Smooth muscle cell (in vitro differentiated cells): ENCODE measurements around the gene PHYKPL. TPM values are rescaled to one million over a fixed set of nuclear protein-coding genes. Genes with fewer than 3 reads are reported as not detected.
"Not testable (repeated sequence)": the region's sequence is repeated elsewhere in the genome, so short reads cannot be mapped to it uniquely, and the experiment has no call there.

Source experiments
- DNase-seq: peaks from one replicate; lab custom pipeline; 2025; ENCODE audit not compliant: unreplicated experiment; lab: John Stamatoyannopoulos, UW
- H2AFZ ChIP-seq: fragments of 200-600 bp; sonication (generic); 2 replicates; pipeline ENCODE4 v1.6.0; 2016; ENCODE audit warnings: antibody characterized with exemption, low read depth, mild to moderate bottlenecking
- H3F3A ChIP-seq: fragments of 200-600 bp; sonication (generic); 2 replicates; pipeline ENCODE4 v1.6.0; 2017; ENCODE audit warnings: antibody characterized with exemption, low read depth
- H3K27ac ChIP-seq: fragments of 200-600 bp; sonication (generic); 2 replicates; pipeline ENCODE4 v1.5.1; 2016; ENCODE audit warnings: low read depth, mild to moderate bottlenecking
- H3K27me3 ChIP-seq: fragments of 200-600 bp; sonication (generic); 2 replicates; pipeline ENCODE4 v1.6.1; 2016; ENCODE audit warnings: low read depth, mild to moderate bottlenecking
- H3K36me3 ChIP-seq: fragments of 200-600 bp; sonication (generic); 2 replicates; pipeline ENCODE4 v1.5.1; 2016; ENCODE audit warnings: low read depth
- H3K4me1 ChIP-seq: fragments of 200-600 bp; sonication (generic); 2 replicates; pipeline ENCODE4 v1.5.1; 2016; ENCODE audit warnings: low read depth
- H3K4me2 ChIP-seq: fragments of 200-600 bp; sonication (generic); 2 replicates; pipeline ENCODE4 v1.6.0; 2016; ENCODE audit warnings: mild to moderate bottlenecking
- H3K4me3 ChIP-seq: fragments of 200-600 bp; sonication (generic); 2 replicates; pipeline ENCODE4 v1.5.1; 2016; ENCODE audit warnings: mild to moderate bottlenecking
- H3K79me2 ChIP-seq: fragments of 200-600 bp; sonication (generic); 2 replicates; pipeline ENCODE4 v1.6.0; 2016; ENCODE audit warnings: low read depth, mild to moderate bottlenecking
- H3K9ac ChIP-seq: fragments of 200-600 bp; sonication (generic); 2 replicates; pipeline ENCODE4 v1.6.0; 2016; ENCODE audit warnings: low read depth
- H3K9me3 ChIP-seq: fragments of 200-600 bp; sonication (generic); replicated peaks from 2 replicates; pipeline ENCODE4 v1.5.1; 2016; ENCODE audit warnings: low read depth
- H4K20me1 ChIP-seq: fragments of 200-600 bp; sonication (generic); 2 replicates; pipeline ENCODE4 v1.6.0; 2016; ENCODE audit warnings: low read depth
- WGBS: methylation state at CpG from one replicate; pipeline ENCODE4 v1.1.7; 2016; ENCODE audit warnings: low lambda C conversion rate; 5-methylcytosine and 5-hydroxymethylcytosine counted together
- polyA plus RNA-seq: library from polyadenylated mRNA; unstranded; fragments of >200 nt; fragmentation: Nextera tagmentation; extraction: Ambion mirVana; gene quantifications from 2 replicates; pipeline ENCODE4 v1.2.1, GENCODE V29; 2016
- total RNA-seq: library from RNA; depleted of rRNA; stranded (reverse); fragments of >200 nt; gene quantifications from 2 replicates; pipeline ENCODE4 v1.2.3, GENCODE V29; 2014
- TF ChIP-seq, protein P1 (sequence below): fragments of 200-600 bp; sonication (generic); IDR thresholded peaks from 2 replicates; pipeline ENCODE4 v1.5.1; 2017; ENCODE audit warnings: borderline replicate concordance, mild to moderate bottlenecking, antibody characterized with exemption; ENCODE audit not compliant: insufficient read depth, poor library complexity, severe bottlenecking

The PHYKPL gene
- total and polyA plus RNA-seq, 2 experiments from 2014 or later = 15.7 to 27.8 TPM

DNA sequence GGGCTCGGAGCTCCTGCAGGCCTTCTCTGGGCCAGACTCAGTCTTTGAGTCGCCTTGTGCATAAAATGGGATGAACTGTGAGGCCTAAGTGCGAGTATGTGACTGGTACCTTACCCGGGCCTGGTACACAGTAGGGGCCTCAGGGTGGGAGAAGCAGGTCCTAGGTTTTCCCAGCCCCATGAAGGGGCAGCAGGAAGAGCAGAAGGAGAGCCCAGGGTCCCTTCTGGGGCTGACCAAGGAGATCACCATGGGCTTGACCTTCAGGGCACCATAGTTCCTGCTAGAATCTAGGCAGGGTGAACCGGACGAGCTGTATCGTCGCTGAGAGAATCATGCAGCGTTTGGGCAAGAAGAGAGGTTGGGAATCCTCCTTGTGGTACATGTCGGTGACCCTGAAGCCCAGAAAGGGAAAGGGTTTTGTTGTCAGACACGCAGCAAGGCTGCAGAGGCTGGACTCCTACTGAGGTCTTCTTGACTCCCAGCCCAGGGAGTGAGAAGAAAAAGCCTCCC lies 373 bp upstream of the PHYKPL start:
- Histone ChIP-seq H4K20me1 (peaks cover 4% of the 10 kb centered on the region), H3K4me1 (peaks cover 9% of the 10 kb centered on the region), H2AFZ (peak overlapping the region; percentile 92), H3K27me3 (no peaks in the 10 kb centered on the region), H3K4me3 (peak overlapping the region; percentile 73), H3K9ac (peak overlapping the region; percentile 81), H3K79me2 (peaks cover 26% of the 10 kb centered on the region), H3K4me2 (peak overlapping the region; percentile 97), H3K9me3 (no peaks in the 10 kb centered on the region), H3F3A (peaks cover 4% of the 10 kb centered on the region), H3K36me3 (no peaks in the 10 kb centered on the region), H3K27ac (peak overlapping the region; percentile 66)
- TF ChIP-seq, protein P1, sequence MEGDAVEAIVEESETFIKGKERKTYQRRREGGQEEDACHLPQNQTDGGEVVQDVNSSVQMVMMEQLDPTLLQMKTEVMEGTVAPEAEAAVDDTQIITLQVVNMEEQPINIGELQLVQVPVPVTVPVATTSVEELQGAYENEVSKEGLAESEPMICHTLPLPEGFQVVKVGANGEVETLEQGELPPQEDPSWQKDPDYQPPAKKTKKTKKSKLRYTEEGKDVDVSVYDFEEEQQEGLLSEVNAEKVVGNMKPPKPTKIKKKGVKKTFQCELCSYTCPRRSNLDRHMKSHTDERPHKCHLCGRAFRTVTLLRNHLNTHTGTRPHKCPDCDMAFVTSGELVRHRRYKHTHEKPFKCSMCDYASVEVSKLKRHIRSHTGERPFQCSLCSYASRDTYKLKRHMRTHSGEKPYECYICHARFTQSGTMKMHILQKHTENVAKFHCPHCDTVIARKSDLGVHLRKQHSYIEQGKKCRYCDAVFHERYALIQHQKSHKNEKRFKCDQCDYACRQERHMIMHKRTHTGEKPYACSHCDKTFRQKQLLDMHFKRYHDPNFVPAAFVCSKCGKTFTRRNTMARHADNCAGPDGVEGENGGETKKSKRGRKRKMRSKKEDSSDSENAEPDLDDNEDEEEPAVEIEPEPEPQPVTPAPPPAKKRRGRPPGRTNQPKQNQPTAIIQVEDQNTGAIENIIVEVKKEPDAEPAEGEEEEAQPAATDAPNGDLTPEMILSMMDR = no peak
- no peak for DNase-seq
- 68% methylated on average over 11 of the region's 11 CpGs for WGBS

DNA sequence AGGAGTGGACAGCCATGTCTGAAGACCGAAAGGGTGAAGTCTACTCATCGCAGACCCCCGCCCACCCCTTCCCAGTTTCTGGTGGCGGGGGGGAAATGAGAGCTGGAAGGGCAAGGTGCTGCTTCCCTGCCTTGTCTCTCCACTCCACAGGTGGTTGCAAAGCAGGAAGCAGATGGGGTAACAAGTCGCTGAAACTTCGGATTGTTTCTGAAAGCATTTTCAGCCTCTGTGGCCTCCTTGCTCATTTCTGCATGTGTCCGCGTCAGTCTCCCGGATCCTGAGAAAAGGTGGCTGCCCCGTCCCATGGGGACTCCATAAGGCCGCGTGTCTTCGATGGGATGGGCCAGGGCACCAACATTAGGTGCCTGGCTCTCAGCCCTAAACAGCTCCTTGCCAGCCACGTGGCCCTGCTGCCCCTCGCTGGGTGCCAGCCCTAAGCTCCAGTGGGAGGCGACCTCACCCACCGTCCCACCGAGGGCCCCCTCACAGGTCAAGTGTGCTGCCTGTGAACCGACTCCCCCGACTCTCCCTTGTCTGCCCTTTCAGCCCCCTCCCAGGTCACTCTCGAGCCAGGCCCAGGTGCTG lies 971 bp downstream of the PHYKPL start:
- no peak for DNase-seq
- no peak overlapping the region for H2AFZ ChIP-seq
- peaks cover 4% of the 10 kb centered on the region for H3F3A ChIP-seq
- H3K79me2 ChIP-seq = peaks cover 26% of the 10 kb centered on the region
- H4K20me1 ChIP-seq = peaks cover 4% of the 10 kb centered on the region
- 41% methylated on average over 21 of the region's 21 CpGs for WGBS
- peak overlapping the region; percentile 81 for H3K9ac ChIP-seq
- peak overlapping the region; percentile 97 for H3K4me2 ChIP-seq
- H3K27me3 ChIP-seq = no peaks in the 10 kb centered on the region
- H3K27ac ChIP-seq = peak overlapping the region; percentile 66
- no peaks in the 10 kb centered on the region for H3K9me3 ChIP-seq
- peaks cover 9% of the 10 kb centered on the region for H3K4me1 ChIP-seq
- no peaks in the 10 kb centered on the region for H3K36me3 ChIP-seq
- TF ChIP-seq, protein P1 = no peak
- peak overlapping the region; percentile 73 for H3K4me3 ChIP-seq

DNA sequence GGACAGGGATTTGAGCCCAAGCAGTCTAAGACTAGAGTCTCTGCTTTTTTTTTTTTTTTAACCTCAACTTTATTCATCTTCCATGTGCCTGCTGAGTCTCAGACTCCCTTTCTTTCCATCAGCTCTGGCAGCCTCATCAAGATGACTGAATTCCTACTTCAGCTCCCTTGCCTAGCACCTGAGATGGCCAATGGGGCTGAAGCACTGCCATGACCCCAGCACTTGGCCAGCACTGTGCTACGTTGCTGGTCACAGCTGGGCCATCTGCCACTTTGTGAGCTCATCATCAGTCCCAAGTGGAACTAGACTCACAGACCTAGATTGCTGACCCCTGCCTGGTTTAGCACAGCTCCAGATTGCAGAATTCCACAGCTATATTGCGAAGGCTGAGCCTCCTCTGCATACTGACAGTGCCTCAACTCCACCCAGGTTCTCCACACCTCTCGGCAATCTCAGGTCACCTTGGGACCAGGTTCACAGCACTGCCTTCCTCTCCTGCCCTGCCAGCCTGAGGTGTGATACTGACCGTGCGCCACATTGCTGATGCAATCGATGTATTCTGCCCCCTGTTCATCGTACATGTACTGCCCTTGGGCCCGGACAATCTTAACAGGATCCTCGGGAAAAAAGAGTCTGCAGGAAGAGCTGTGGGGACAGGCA lies 1.6 kb downstream of the PHYKPL start:
- Histone ChIP-seq H3F3A (peaks cover 4% of the 10 kb centered on the region), H3K4me1 (peaks cover 9% of the 10 kb centered on the region), H3K27me3 (no peaks in the 10 kb centered on the region), H3K4me2 (peak overlapping the region; percentile 97), H3K9me3 (no peaks in the 10 kb centered on the region), H3K27ac (no peak overlapping the region), H3K4me3 (peak overlapping the region; percentile 73), H2AFZ (no peak overlapping the region), H4K20me1 (peaks cover 4% of the 10 kb centered on the region), H3K36me3 (no peaks in the 10 kb centered on the region), H3K79me2 (peaks cover 26% of the 10 kb centered on the region), H3K9ac (no peak overlapping the region)
- DNase-seq = no peak
- TF ChIP-seq, protein P1 = no peak
- WGBS = 86% methylated on average over 9 of the region's 9 CpGs

DNA sequence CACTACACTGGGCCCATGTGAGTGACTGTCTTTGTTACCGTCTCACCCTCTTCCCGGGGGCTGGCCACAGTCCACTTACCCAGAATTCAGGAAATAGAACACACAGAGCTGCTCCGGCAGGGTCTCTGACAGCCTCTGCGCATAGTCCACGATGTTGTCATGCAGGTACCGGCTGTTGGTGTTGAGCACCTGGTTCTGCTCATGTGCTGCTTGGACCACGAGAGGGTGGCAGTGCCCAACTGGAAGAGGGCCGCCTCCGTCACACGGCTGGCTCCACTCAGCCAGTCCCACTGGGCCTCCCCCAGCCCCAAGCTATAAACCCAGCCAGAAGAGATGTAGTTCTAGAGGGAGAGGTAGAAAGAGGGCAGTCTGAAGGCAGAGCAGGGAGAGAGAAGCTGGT lies 2.7 kb downstream of the PHYKPL start:
- 96% methylated on average over 10 of the region's 10 CpGs for WGBS
- Histone ChIP-seq H3K27me3 (no peaks in the 10 kb centered on the region), H4K20me1 (peaks cover 8% of the 10 kb centered on the region), H3K79me2 (peaks cover 26% of the 10 kb centered on the region), H2AFZ (no peak overlapping the region), H3K27ac (no peak overlapping the region), H3K9ac (no peak overlapping the region), H3K4me2 (no peak overlapping the region), H3K36me3 (no peaks in the 10 kb centered on the region), H3K9me3 (no peaks in the 10 kb centered on the region), H3F3A (peaks cover 4% of the 10 kb centered on the region), H3K4me1 (peaks cover 9% of the 10 kb centered on the region), H3K4me3 (no peak overlapping the region)
- DNase-seq = no peak
- TF ChIP-seq, protein P1 = no peak

DNA sequence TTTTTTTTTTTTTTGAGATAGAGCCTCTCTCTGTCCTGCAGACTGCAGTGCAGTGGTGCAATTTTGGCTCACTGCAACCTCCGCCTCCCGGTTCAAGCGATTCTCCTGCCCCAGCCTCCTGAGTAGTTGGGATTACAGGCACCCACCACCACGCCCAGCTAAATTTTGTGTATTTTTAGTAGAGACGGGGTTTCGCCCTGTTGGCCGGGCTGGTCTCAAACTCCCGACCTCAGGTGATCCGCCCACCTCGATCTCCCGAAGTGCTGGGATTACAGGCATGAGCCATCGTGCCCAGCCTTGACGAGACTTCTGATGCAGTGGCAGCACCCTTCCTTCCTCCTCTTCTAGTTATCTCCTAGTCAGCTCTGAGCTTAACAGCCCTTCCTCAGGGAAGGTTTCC lies 3.5 kb downstream of the PHYKPL start:
- not testable (repeated sequence) for H3K4me2 ChIP-seq, H4K20me1 ChIP-seq, DNase-seq, H3K27ac ChIP-seq, H3K4me3 ChIP-seq, H3K4me1 ChIP-seq, H3K9me3 ChIP-seq, H3K36me3 ChIP-seq, H2AFZ ChIP-seq, H3K9ac ChIP-seq, H3K27me3 ChIP-seq, H3F3A ChIP-seq
- WGBS = 98% methylated on average over 13 of the region's 13 CpGs
- peaks cover 26% of the 10 kb centered on the region for H3K79me2 ChIP-seq
